ENCODE data around the gene CKS2. TPM values are rescaled to one million over a fixed set of nuclear protein-coding genes. Genes with fewer than 3 reads are reported as not detected.

Gene CKS2
- total and polyA plus RNA-seq, 2 of the 8 experiments (the other 6 are each of a cell fraction or from before 2014, with no cell fraction given) = 337 to 689 TPM

DNA sequence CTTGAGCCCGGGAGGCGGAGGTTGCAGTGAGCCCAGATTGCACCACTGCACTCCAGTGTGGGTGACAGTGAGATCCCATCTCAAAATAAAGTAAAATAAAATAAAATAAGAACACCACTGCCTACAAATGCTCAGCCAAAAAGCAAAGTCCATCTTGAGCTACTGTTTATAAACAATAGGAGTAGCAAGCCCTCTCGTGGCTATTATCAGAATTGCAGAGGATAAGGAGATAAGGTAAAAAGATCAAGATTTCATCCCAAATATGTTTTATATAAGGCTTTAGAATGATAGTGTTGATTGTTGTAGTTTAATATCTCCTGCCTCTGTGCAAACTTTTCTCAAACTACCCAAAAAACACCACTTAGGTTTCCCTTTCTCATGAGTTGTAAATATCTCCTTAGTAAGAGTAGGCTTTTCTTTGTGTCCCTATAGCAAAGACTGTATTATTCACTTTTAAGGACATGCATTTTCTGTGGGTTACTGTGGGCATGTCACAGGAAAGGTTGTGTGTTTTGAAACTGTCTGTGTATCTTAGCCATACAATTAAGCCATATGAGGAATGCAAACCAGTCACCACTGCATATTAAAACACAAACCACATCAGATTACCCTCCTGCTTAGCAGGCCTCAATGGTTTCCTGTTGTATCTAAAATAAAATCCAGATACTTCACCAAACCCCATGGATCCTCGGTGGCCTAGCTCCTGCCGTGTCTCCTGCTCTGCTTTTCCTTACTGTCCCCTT is 31.8 kb upstream of the CKS2 start:
- ChIA-PET CTCF (ENCODE audit: partially characterized antibody) (interaction anchor here (0.5 to 3.1 kb wide), 24 partner anchors 11 to 274 kb away, joined by 3 to 12 read pairs (median 4); no protein-coding TSS in a partner anchor), POLR2A (ENCODE audit: partially characterized antibody) (interaction anchor here (0.8 to 1.0 kb wide), 2 partner anchors 17 to 30 kb away, joined by 3 read pairs; no protein-coding TSS in a partner anchor)
- H3K4ac ChIP-seq (replicated peaks; ENCODE audit: insufficient read length, low read depth, low read length) = no peak overlapping the region
- FAIRE-seq = no peak
- H3K9ac ChIP-seq (replicated peaks in 1 of 4; ENCODE audit: extremely low read depth in 1 of 4, low read depth in 3 of 4, low read length in 3 of 4) = no peak overlapping the region
- no peak overlapping the region for H4K8ac ChIP-seq (ENCODE audit: extremely low read depth, insufficient read depth, low read length)
- peaks cover 3 to 14% of the 10 kb centered on the region in 2 experiments; a peak in 3 of 4 replicates for H3K9me3 ChIP-seq (ENCODE audit: insufficient read depth in 2 of 2, low read depth in 1 of 2, low read length in 1 of 2)
- H3K27me3 ChIP-seq (replicated peaks in 1 of 4; ENCODE audit: control insufficient read depth in 3 of 4, extremely low read depth in 1 of 4, insufficient read depth in 3 of 4, low read length in 3 of 4) = no peaks in the 10 kb centered on the region
- H2AK5ac ChIP-seq (ENCODE audit: low read depth, low read length) = no peak overlapping the region
- no peaks in the 10 kb centered on the region for H3K79me2 ChIP-seq (ENCODE audit: control insufficient read depth in 1 of 2, insufficient read depth in 2 of 2, low read length in 2 of 2)
- H2AFZ ChIP-seq (ENCODE audit: low read length) = no peak overlapping the region
- no peak overlapping the region for H3K18ac ChIP-seq (ENCODE audit: extremely low read depth, low read length)
- H2BK12ac ChIP-seq (ENCODE audit: low read depth, low read length) = no peak overlapping the region
- H2BK15ac ChIP-seq (ENCODE audit: low read length) = no peak overlapping the region
- 73% methylated on average over 4 of the region's 5 CpGs; no CpG with 5 or more reads in 1 of the 2 experiments for WGBS, 2 experiments (ENCODE audit: extremely low coverage in 1 of 2, insufficient coverage in 1 of 2, insufficient read length in 1 of 2, insufficient replicate concordance in 2 of 2, low coverage in 1 of 2, low lambda C conversion rate in 2 of 2, missing lambda C conversion rate in 1 of 2)
- H3K14ac ChIP-seq (ENCODE audit: insufficient read length) = no peak overlapping the region
- DNase-seq (ENCODE audit: low read depth in 1 of 2, low spot score in 2 of 2) = no peak
- no peak overlapping the region for H2BK120ac ChIP-seq (replicated peaks; ENCODE audit: low read depth, low read length)
- H4K91ac ChIP-seq (replicated peaks; ENCODE audit: insufficient read length, low read length) = no peak overlapping the region
- H3K23me2 ChIP-seq (ENCODE audit: low read depth, low read length) = no peaks in the 10 kb centered on the region
- no peak overlapping the region for H3K56ac ChIP-seq (replicated peaks; ENCODE audit: insufficient read length, low read depth, low read length)
- no peaks in the 10 kb centered on the region; the same call in 1 of the 2 replicates for H3K79me1 ChIP-seq (ENCODE audit: low read depth, low read length)
- no peak overlapping the region for H3K4me3 ChIP-seq (ENCODE audit: extremely low read depth in 1 of 4, insufficient read depth in 2 of 4, low read depth in 3 of 4, low read length in 4 of 4)
- H4K5ac ChIP-seq (ENCODE audit: insufficient read length, low read depth, low read length) = no peak overlapping the region
- H2BK20ac ChIP-seq (ENCODE audit: low read length) = no peak overlapping the region
- H3K4me2 ChIP-seq (ENCODE audit: insufficient read depth in 1 of 2, low read depth in 2 of 2, low read length in 2 of 2) = no peak overlapping the region
- H3K36me3 ChIP-seq (ENCODE audit: control insufficient read depth in 2 of 4, insufficient read depth in 4 of 4, low read length in 3 of 4) = no peaks in the 10 kb centered on the region
- no peak overlapping the region for H3K23ac ChIP-seq (ENCODE audit: insufficient read length)
- H3K27ac ChIP-seq (ENCODE audit: low read depth, low read length) = no peak overlapping the region
- TF ChIP-seq RAD21 (IDR thresholded peaks at IDR 0.05 in 1 of 2, conservative IDR thresholded peaks at IDR 0.05 in 1 of 2; ENCODE audit: low read depth in 2 of 2, low read length in 2 of 2) = peak; percentile 76 to 79
- TF ChIP-seq KDM5A (IDR thresholded peaks at IDR 0.05; ENCODE audit: low read length) = no peak
- TF ChIP-seq, protein P1, sequence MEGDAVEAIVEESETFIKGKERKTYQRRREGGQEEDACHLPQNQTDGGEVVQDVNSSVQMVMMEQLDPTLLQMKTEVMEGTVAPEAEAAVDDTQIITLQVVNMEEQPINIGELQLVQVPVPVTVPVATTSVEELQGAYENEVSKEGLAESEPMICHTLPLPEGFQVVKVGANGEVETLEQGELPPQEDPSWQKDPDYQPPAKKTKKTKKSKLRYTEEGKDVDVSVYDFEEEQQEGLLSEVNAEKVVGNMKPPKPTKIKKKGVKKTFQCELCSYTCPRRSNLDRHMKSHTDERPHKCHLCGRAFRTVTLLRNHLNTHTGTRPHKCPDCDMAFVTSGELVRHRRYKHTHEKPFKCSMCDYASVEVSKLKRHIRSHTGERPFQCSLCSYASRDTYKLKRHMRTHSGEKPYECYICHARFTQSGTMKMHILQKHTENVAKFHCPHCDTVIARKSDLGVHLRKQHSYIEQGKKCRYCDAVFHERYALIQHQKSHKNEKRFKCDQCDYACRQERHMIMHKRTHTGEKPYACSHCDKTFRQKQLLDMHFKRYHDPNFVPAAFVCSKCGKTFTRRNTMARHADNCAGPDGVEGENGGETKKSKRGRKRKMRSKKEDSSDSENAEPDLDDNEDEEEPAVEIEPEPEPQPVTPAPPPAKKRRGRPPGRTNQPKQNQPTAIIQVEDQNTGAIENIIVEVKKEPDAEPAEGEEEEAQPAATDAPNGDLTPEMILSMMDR (IDR thresholded peaks at IDR 0.05; ENCODE audit: control extremely low read depth in 1 of 3, insufficient read depth in 1 of 3, low read depth in 1 of 3, low read length in 3 of 3) = peak in 2 of 3 experiments; percentile 57 to 65; a peak in 2 of 4 replicates
- no peak for TF ChIP-seq NRF1 (IDR thresholded peaks at IDR 0.05; ENCODE audit: low read depth, low read length)
- no peaks in the 10 kb centered on the region for H4K20me1 ChIP-seq (replicated peaks in 1 of 2; ENCODE audit: control insufficient read depth in 1 of 2, insufficient read depth in 2 of 2, low read length in 2 of 2)
- no peak overlapping the region for H2BK5ac ChIP-seq (ENCODE audit: low read depth, low read length)
- H3K4me1 ChIP-seq (replicated peaks in 1 of 4; ENCODE audit: control insufficient read depth in 3 of 4, insufficient read depth in 4 of 4, low read length in 3 of 4) = no peaks in the 10 kb centered on the region

All from H1 (cell line).